CD4-positive, alpha-beta T cell treated with Interleukin-4 for 1 hour (primary cell): Measurements from ENCODE around the gene CYP2R1.
"Not testable (repeated sequence)": the region's sequence is repeated elsewhere in the genome, so short reads cannot be mapped to it uniquely, and the experiment has no call there.

Source experiments
- DNase-seq, 2 donors: peaks; one replicate each; pipeline ENCODE4 v3.0.0-alpha.2; 2020 to 2022

Gene CYP2R1

DNA sequence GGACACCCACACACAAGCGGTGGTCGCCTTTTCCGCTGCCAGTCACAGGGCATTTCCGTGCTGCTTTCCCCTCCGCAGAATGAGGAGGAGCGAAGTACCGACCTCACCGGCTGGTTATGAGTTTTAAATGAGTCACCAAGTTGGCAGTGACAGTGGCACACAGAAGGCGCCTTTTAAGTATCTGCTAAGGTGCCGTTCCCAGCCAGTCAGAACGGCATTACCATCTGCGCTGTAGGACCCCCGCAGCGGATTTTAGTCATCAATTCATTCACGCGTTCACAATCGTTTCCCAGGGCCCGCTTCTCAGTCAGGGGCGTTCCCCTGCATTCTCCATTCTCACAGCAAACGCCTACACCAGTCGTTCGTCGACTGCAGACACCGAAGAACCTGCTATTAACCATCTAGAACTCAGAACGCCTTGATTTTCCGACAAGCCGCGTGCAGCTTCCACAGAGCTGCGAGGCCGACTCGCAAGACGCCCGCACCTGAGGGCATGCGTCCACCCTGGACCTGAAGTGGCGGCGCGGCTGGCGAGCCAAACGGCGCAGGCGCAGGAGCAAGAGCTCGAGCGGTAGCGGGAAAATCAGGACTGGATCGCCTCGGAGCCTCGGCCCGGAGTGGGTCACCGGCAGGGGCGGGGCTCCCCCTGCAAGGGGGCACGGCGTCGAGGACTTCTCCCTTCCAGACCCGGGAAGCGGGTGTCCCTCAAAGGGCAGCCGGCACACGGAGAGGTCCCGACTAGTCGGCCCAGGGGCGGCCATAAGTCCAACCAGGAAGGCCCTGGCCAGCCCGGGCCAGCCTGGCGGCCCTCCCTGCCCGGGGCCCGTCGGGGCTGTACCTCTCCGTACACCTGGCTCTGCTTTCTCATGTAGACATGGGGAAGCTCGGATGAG lies 642 bp downstream of the CYP2R1 start:
- peak; percentile 88 to 91 for DNase-seq

DNA sequence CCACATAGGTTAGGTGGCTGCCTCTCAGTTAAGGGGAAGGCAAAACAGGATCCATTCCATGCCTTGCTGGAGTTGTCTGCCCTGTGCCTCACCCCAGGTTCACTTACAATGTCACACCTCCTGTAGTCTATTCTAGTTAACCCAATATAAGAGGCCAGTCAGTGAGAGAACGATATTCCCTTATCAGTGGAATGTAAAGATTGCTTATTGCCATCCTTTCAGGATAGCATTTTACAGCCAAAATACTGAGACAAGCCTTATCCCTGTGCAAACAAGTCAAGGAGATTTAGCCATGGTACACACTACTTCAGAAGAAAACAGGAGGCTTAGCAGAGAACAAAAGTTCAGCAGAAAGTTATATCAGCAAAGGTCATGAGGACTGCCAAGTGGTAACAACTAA lies 5.5 kb downstream of the CYP2R1 start:
- no peak for DNase-seq

DNA sequence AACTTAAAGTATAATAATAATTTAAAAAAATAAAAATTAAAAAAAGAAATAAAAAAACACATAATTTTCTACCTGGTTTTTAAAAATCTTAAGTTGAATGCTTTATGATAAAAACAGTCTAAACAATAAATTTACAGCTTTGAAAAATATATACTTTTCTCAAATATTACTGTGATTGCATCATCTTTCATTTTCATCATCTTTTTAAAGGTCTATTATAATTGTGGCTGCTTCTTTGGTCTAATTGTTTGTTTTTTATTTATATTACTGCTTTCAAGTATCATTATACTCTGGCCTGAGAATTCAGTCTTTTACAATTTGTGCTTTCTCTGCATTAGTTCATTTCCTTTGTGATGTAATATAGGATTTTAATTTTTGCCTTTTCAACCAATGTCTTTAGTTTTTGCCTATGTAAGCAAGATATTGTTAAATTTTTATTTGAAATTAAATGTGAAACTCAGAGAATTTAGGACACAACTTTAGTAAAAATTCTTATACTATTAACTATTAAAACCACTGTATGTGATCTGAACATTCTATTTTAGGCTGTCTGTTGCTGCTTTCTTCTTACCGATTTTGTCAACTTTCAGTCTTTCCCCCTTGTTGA lies 7.3 kb downstream of the CYP2R1 start:
- DNase-seq: no peak

DNA sequence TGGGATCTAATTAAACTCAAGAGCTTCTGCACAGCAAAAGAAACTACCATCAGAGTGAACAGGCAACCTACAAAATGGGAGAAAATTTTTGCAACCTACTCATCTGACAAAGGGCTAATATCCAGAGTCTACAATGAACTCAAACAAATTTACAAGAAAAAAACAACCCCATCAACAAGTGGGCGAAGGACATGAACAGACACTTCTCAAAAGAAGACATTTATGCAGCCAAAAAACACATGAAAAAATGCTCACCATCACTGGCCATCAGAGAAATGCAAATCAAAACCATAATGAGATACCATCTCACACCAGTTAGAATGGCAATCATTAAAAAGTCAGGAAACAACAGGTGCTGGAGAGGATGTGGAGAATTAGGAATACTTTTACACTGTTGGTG lies 8.3 kb downstream of the CYP2R1 start:
- not testable (repeated sequence) for DNase-seq

DNA sequence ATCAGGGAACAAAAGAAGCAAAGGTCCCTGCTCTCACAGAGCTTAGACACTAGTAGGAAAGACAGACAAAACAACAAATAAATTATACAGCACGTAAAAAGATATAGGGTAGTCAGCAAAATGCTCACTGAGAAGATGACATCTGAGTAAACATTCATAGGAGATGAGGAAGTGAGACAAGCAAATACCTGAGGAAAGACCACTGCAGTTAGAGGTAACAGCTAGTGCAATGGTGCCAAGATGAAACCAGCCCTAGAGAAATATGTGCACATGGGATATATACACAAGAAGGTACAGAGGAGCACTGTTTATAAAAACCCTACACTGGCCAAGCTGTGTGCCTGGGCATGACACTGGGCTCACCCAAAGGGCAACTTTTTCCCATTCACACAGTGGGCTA lies 9.8 kb downstream of the CYP2R1 start:
- no peak for DNase-seq

DNA sequence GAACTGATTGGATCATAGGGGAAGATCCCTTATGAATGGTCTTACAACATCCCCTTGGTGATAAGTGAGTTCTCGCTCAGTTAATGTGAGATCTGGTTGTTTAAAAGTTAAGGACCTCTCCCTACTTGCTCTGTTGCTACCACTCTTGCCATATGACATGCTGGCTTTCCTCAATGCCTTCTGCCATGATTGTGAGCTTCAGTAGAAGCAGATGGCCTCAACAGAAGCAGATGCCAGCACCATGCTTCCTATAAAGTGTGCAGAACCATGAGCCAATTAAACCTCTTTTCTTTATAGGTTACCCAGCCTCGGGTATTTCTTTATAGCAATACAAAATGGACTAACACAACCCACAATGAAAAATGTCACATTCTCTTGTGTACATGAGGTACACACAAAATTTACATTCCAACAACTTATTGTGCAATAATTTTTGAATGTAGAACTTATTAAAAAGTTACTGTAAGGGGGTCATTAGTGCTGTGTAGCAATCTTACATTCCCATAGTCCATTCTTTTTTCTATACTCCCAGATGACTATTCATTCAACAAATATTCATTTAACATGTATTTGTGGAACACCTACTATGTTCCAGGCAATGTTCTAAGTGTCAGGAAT lies 10.3 kb downstream of the CYP2R1 start:
- DNase-seq: no peak

DNA sequence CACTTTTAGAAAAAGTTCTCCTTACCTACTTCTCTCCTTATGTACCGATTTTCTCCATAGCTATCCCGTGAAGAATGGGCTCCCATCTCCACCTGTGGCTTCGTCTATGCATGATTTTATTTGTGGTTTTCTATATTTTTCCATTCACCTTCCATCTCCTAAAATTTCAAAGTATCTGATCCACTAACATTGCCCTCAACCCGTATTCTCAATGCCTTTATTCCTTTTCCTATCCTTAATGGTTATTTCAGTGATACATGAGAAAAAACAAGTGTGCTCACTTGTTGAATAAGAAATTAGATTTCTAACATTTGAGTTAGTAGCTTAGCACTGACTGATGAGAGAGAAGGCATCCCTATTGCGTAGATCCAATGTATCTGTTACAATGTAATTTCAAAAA lies 16.9 kb downstream of the CYP2R1 start:
- no peak for DNase-seq

DNA sequence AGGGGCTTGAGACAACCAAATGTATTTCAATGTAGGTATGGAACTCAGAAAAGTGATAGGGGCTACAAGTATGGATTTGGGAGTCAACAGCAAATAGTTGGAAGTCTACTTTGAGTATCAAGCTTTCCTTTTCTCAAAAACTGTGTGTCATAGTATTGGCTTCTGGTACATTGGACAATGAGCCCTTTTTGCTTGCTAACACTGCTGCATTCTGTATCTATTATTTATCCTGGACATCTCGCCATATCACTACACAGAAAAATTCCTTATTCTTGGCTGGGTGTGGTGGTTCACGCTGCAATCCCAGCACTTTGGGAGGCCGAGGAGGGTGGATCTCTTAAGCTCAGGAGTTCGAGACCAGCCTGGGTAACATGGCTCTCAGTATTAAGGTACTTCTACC lies 18.4 kb downstream of the CYP2R1 start:
- no peak for DNase-seq

DNA sequence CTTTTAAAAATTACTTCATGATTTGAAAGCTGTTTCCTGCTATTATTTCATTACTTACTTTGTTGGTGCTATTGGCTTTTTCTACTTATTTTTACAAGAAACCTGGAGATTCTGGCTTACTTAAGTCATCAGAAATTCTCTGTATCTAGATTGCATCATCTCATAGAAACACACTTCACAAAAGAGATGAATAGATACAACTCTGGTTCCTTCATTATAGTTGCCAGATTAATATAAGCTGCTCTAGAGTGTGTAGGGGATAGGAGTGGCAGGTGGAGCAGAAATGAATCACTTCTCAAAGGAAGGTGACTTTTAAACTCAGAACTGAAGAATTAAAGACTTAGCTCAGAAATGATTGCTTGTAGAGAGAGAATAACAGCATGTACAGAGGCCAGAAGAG lies 20.0 kb downstream of the CYP2R1 start:
- no peak for DNase-seq

DNA sequence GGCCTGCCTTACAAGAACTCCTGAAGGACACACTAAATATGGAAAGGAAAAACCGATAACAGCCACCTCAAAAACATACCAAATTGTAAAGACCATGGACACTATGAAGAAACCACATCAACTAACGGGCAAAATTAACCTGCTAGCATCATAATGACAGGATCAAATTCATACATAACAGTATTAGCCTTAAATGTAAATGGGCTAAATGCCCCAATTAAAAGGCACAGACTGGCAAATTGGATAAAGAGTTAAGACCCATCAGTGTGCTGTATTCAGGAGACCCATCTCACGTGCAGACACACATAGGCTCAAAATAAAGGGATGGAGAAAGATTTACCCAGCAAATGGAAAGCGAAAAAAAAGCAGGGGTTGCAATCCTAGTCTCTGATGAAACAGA lies 28.3 kb downstream of the CYP2R1 start:
- not testable (repeated sequence) for DNase-seq

DNA sequence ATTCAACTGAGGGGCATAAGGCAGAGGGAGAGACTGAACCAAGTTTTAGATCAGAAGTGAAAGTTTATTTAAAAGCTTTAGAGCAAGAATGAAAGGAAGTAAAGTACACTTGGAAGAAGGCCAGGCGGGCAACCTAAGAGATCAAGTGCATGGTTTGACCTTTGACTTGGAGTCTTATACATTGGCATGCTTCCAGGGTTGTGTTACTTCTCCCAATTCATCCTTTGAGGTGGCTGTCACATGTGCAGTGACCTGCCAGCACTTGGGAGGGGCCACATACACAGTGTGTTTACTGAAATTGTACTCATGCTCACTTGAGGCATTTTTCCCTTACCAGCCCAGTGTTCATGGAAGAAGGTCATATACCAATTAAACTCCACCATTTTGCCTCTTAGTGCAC lies 30.4 kb downstream of the CYP2R1 start:
- no peak for DNase-seq

DNA sequence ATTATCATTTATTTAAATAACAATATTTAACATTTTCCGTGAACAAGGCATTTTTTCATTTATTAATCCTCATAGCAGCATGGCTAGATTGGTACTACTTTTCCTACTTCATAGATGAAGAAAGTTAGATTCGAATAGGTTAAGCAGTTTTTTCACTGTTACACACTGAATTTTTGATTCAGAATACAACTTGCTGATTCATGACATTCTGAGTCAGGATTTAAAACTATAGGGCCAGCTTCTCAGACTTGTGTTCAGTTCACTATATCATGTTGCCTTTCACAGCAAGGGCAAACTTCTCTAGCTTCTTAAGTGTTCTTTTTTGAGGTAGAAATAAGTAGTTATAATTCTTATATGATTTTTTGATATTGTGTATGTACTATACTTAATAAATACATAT lies 31.5 kb downstream of the CYP2R1 start:
- DNase-seq: no peak

DNA sequence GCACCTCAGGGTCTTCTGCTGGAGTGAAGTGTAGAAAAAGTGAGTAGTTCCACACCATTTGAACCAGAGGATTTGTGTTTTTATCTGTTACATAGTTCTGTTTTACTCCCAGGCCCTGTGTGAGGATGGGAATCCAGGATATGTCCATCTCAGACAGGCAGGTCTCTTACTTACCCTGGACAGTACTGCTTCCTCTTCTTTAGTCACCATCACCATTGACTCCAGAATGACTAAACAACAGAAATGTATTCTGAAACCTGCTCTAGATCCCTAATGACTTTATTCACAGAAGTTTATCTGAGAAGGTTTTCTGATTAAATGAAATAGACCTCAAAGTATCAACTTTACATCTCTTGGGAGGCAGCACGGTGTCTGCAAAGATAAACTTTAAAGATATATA lies 33.6 kb downstream of the CYP2R1 start:
- DNase-seq: no peak

DNA sequence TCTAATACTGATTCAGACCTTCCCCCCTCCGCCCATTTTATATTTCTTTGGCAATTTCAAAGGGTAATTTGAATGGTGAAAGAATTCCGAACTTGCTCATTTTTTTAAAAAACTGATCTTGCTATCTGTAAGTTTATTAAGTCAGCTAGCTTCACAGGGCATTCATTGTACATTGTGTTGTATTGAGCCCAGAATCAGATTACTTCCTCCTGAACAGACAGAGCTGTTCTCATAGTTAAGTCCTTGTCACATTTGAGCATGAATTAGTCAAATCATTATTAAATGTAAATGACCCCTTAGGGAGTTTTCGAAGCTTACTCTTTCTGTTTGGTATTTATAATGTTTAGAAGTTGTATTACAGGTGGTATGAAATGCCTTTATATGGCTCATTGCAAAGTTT lies 34.4 kb downstream of the CYP2R1 start:
- no peak for DNase-seq

DNA sequence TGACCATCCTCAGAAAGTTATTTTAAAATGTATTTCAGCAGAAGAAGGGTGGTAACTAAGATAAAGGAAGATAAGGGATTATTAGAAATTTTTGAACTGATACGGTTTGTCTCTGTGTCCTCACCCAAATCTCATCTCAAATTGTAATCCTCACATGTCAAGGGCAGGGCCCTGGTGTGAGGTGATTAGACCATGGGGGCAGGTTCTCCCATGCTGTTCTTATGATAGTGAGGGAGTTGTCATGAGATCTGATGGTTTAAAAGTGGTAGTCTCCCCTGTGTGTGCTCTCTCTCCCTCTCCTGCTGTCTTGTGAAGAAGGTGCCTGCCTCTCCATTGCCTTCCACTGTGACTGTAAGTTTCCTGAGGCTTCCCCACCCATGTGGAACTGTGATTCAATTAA lies 36.1 kb downstream of the CYP2R1 start:
- DNase-seq: no peak

DNA sequence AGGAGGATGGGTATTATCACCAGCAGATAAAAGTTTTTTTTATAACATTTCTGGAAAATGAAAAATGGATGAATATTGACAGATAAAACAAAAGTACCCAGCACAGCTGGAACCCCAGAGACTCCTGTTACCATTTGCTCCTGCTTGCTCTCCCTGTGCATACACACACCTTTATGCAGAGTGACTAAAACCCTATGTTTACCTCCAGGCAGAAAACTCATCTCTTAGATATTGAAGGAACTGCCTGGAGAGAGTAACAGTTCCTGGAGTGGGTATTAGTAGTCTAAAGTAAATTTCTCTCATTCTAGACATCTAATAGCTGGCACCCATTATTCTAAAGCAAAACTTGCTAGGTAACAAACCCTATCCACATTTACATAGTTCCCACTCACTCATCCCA lies 38.0 kb downstream of the CYP2R1 start:
- no peak for DNase-seq

DNA sequence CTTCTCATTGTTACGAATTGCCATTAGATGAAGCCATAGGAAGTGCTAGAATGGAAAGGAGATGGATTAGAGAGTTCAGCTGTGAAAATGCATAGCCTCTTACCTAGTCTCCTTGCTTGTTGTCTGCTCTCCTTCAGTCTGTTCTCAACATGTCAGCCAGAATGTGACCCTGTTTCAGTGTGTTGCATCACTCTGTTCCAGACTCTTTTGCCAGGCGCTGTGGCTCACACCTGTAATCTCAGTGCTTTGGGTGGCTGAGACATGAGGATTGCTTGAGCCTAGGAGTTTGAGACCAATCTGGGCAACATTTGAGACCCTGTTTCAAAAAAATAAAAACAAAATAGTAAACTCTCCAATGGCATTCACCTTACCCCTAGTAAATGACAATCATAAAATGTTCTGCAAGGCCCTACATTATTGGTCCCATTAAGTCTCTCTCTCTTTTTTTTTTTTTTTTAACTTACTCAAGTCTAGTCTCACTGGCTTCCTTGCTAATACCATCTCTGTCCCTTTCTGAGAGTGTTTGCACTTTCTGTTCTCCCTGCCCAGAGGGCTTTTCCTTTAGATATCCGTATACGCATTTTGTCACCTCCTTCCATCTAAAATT lies 39.4 kb downstream of the CYP2R1 start:
- DNase-seq: no peak

DNA sequence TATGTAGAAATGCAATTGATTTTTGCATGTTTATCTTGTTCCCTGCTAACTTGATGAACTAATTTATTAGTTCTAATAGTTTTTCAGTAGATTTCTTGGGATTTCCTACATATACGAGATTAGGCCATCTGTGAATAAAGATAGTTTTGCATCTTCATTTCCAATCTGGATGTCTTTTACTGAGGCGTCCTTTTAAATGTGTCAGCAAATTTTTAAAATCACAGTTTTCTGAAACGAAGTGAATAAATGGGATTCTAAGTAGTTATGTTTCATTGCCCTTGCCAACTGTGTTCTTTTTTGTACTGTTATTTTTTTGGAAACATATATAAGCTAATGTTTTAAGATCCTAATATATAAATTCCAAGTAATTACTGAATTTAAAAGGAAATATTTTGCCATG lies 50.0 kb downstream of the CYP2R1 start:
- no peak for DNase-seq

DNA sequence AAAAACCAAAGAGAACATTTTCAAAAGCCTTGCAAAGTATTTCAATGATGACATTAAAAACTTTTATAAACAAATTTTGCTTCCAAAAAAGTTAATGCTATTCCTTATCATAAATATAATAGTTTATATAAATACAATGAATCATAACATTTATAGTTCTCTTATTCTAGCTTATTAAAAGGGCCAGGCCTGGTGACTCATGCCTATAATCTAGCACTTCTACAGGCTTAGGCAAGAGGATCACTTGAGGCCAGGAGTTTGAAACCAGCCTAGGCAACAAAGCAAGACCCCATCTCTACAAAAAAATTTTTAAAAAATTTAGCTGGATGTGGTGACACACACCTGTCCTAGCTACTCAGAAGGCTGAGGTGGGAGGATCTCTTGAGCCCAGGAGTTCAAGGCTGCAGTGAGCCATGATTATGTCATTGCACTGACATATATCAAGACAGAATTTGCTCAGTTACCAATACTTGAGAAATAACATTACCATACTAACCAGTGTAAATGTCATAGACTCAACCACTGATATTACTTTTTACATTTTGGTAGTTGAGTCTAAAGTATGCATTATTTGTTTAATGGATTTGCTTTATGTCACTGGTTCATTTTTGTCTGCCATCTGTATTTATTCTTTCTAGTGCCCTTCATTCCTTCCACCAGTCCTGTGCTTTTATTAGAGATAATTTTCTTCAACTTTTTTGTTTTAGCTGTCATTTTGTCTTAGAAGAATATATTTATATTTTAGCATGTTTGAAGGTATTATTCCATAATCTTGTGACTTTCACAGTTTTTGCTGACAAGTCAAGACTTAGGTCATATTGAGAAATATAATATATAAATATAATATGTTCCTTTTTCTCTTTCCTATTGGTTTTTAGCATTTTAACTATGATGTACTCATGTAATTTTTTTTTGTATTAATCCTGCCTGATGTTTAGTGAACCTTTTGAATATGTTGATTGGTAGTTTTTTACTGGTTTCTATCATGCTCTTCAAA lies 56.2 kb downstream of the CYP2R1 start:
- DNase-seq: no peak
